ENCODE data around the gene DRC1.

The DRC1 gene

DNA sequence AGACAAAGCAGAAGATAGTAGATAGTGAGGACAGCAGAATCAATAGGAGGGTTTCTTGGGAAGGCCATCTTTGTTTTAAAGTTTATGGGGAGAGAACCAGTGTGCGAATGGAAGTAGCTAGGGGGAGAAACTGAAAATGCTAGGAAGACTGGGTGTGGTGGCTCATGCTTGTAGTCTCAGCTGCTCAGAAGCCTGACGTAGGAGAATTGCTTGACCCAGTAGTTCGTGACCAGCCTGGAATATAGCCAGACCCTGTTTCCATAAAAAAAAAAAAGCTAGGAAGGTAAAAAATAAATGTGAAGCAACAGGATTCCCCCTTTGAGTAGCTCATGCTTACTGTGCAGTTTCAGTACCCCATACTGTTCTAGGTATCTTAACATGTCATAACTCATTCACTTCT lies 19.2 kb upstream of the DRC1 start:
- Histone ChIP-seq H2BK12ac (ENCODE audit: low read length) (no peak overlapping the region), H3K27me3 (ENCODE audit: control insufficient read depth in 3 of 3, insufficient read depth in 3 of 3, low read depth in 1 of 3, low read length in 3 of 3) (no peaks in the 10 kb centered on the region), H3K14ac (ENCODE audit: low read length) (no peak overlapping the region), H2BK120ac (ENCODE audit: low read depth, low read length) (no peak overlapping the region), H2AK5ac (ENCODE audit: low read depth, low read length) (no peak overlapping the region), H3K9ac (ENCODE audit: low read depth, low read length, poor library complexity) (no peak overlapping the region), H3K79me1 (ENCODE audit: low read depth, low read length) (no peaks in the 10 kb centered on the region), H4K91ac (ENCODE audit: low read depth, low read length, poor library complexity) (no peak overlapping the region), H3K4me1 (ENCODE audit: control insufficient read depth in 2 of 2, insufficient read depth in 1 of 2, low read depth in 1 of 2, low read length in 2 of 2) (peaks cover 0 to 2% of the 10 kb centered on the region in 2 donors), H3K4me3 (ENCODE audit: low read length in 2 of 2) (no peak overlapping the region), H3K23ac (ENCODE audit: low read depth, low read length, poor library complexity) (no peak overlapping the region), H3K4ac (ENCODE audit: low read length) (no peak overlapping the region), H4K8ac (ENCODE audit: low read depth, low read length) (no peak overlapping the region), H3K4me2 (ENCODE audit: insufficient read depth, low read length, poor library complexity, severe bottlenecking) (no peak overlapping the region), H2BK5ac (ENCODE audit: low read length) (no peak overlapping the region), H3K9me3 (replicated peaks in 1 of 2; ENCODE audit: control insufficient read depth in 2 of 2, insufficient read depth in 1 of 2, low read depth in 1 of 2, low read length in 2 of 2) (no peaks in the 10 kb centered on the region), H3K27ac (replicated peaks; ENCODE audit: low read length) (no peak overlapping the region), H2BK15ac (ENCODE audit: low read length) (no peak overlapping the region), H3K18ac (ENCODE audit: low read length) (no peak overlapping the region), H2AFZ (ENCODE audit: low read length) (no peak overlapping the region), H3K36me3 (replicated peaks in 1 of 2; ENCODE audit: control insufficient read depth in 2 of 2, insufficient read depth in 2 of 2, low read length in 2 of 2) (peaks cover 5 to 96% of the 10 kb centered on the region in 2 donors)
- WGBS, 2 donors (ENCODE audit: extremely low coverage in 2 of 2, insufficient read length in 2 of 2, insufficient replicate concordance in 1 of 2) = no CpG with 5 or more reads among the region's 3 CpGs
- DNase-seq (ENCODE audit: low spot score) = no peak

DNA sequence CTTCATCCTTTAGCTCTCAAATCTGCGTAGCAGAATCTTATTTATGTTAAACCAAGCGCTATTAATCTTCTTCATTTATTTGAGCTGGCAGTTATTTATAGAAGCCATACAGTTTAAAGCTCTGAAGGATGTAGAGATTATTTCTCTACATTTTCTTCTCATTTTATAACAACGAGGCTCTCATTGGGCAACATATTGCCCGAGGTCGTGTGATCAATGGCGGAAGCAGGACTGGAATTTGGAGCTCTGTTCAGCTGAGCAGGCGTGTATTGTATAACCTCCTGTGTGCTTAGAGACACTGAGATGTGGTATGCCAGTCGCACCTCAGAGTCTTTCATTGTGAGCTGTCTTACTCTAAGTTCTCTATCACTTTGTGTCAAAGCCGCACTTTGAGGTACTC lies 17.5 kb upstream of the DRC1 start:
- H3K9me3 ChIP-seq (replicated peaks in 1 of 2; ENCODE audit: control insufficient read depth in 2 of 2, insufficient read depth in 1 of 2, low read depth in 1 of 2, low read length in 2 of 2) = no peaks in the 10 kb centered on the region
- no peaks in the 10 kb centered on the region for H3K79me1 ChIP-seq (ENCODE audit: low read depth, low read length)
- no peak overlapping the region for H4K91ac ChIP-seq (ENCODE audit: low read depth, low read length, poor library complexity)
- peaks cover 1 to 96% of the 10 kb centered on the region in 2 donors for H3K36me3 ChIP-seq (replicated peaks in 1 of 2; ENCODE audit: control insufficient read depth in 2 of 2, insufficient read depth in 2 of 2, low read length in 2 of 2)
- H4K8ac ChIP-seq (ENCODE audit: low read depth, low read length) = no peak overlapping the region
- no peak overlapping the region for H3K4me2 ChIP-seq (ENCODE audit: insufficient read depth, low read length, poor library complexity, severe bottlenecking)
- H3K23ac ChIP-seq (ENCODE audit: low read depth, low read length, poor library complexity) = no peak overlapping the region
- no peak overlapping the region for H2BK120ac ChIP-seq (ENCODE audit: low read depth, low read length)
- no peaks in the 10 kb centered on the region for H3K27me3 ChIP-seq (ENCODE audit: control insufficient read depth in 3 of 3, insufficient read depth in 3 of 3, low read depth in 1 of 3, low read length in 3 of 3)
- no peak overlapping the region for H2AK5ac ChIP-seq (ENCODE audit: low read depth, low read length)
- no peak for DNase-seq (ENCODE audit: low spot score)
- H3K4me1 ChIP-seq (ENCODE audit: control insufficient read depth in 2 of 2, insufficient read depth in 1 of 2, low read depth in 1 of 2, low read length in 2 of 2) = peaks cover 0 to 2% of the 10 kb centered on the region in 2 donors
- H2BK5ac ChIP-seq (ENCODE audit: low read length) = no peak overlapping the region
- no peak overlapping the region for H3K27ac ChIP-seq (replicated peaks; ENCODE audit: low read length)
- H2AFZ ChIP-seq (ENCODE audit: low read length) = no peak overlapping the region
- H3K4me3 ChIP-seq (ENCODE audit: low read length in 2 of 2) = no peak overlapping the region
- H3K14ac ChIP-seq (ENCODE audit: low read length) = no peak overlapping the region
- no peak overlapping the region for H2BK12ac ChIP-seq (ENCODE audit: low read length)
- no peak overlapping the region for H3K18ac ChIP-seq (ENCODE audit: low read length)
- no CpG with 5 or more reads among the region's 9 CpGs for WGBS, 2 donors (ENCODE audit: extremely low coverage in 2 of 2, insufficient read length in 2 of 2, insufficient replicate concordance in 1 of 2)
- H3K9ac ChIP-seq (ENCODE audit: low read depth, low read length, poor library complexity) = no peak overlapping the region
- H3K4ac ChIP-seq (ENCODE audit: low read length) = no peak overlapping the region
- H2BK15ac ChIP-seq (ENCODE audit: low read length) = no peak overlapping the region

DNA sequence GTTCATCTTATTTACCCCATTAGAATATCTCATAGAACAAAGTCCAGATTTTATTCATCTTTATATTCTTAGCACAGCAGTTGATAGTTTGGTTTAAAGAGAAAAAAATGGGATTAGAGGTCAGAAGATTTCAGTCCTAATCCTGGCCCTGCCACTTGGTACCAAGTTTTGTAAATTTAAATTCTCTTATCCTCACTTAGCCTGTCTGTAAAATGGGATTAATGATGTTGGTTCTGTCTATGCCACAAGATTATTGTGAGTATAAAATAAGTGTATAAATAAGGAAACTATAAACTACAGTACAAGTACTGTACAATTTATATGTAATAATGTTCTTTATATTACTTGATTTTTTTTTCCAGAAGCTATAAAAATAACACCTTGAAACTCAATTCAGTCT lies 17.1 kb upstream of the DRC1 start:
- peaks cover 0 to 2% of the 10 kb centered on the region in 2 donors for H3K4me1 ChIP-seq (ENCODE audit: control insufficient read depth in 2 of 2, insufficient read depth in 1 of 2, low read depth in 1 of 2, low read length in 2 of 2)
- H2AFZ ChIP-seq (ENCODE audit: low read length) = no peak overlapping the region
- H2BK15ac ChIP-seq (ENCODE audit: low read length) = no peak overlapping the region
- H3K4me3 ChIP-seq (ENCODE audit: low read length in 2 of 2) = no peak overlapping the region
- H3K36me3 ChIP-seq (replicated peaks in 1 of 2; ENCODE audit: control insufficient read depth in 2 of 2, insufficient read depth in 2 of 2, low read length in 2 of 2) = peaks cover 1 to 96% of the 10 kb centered on the region in 2 donors
- no peak overlapping the region for H3K4ac ChIP-seq (ENCODE audit: low read length)
- H3K27ac ChIP-seq (replicated peaks; ENCODE audit: low read length) = no peak overlapping the region
- DNase-seq (ENCODE audit: low spot score) = no peak
- no peak overlapping the region for H4K8ac ChIP-seq (ENCODE audit: low read depth, low read length)
- H3K23ac ChIP-seq (ENCODE audit: low read depth, low read length, poor library complexity) = no peak overlapping the region
- H2BK12ac ChIP-seq (ENCODE audit: low read length) = no peak overlapping the region
- H3K79me1 ChIP-seq (ENCODE audit: low read depth, low read length) = no peaks in the 10 kb centered on the region
- no peak overlapping the region for H2BK120ac ChIP-seq (ENCODE audit: low read depth, low read length)
- H3K27me3 ChIP-seq (ENCODE audit: control insufficient read depth in 3 of 3, insufficient read depth in 3 of 3, low read depth in 1 of 3, low read length in 3 of 3) = no peaks in the 10 kb centered on the region
- H3K14ac ChIP-seq (ENCODE audit: low read length) = no peak overlapping the region
- H4K91ac ChIP-seq (ENCODE audit: low read depth, low read length, poor library complexity) = no peak overlapping the region
- H3K9ac ChIP-seq (ENCODE audit: low read depth, low read length, poor library complexity) = no peak overlapping the region
- H3K4me2 ChIP-seq (ENCODE audit: insufficient read depth, low read length, poor library complexity, severe bottlenecking) = no peak overlapping the region
- no peak overlapping the region for H2BK5ac ChIP-seq (ENCODE audit: low read length)
- no peak overlapping the region for H2AK5ac ChIP-seq (ENCODE audit: low read depth, low read length)
- no peaks in the 10 kb centered on the region for H3K9me3 ChIP-seq (replicated peaks in 1 of 2; ENCODE audit: control insufficient read depth in 2 of 2, insufficient read depth in 1 of 2, low read depth in 1 of 2, low read length in 2 of 2)
- H3K18ac ChIP-seq (ENCODE audit: low read length) = no peak overlapping the region

GRCh38 chr2:26387189-26387588 lies 14.5 kb upstream of the DRC1 start:
- Histone ChIP-seq H3K4ac (ENCODE audit: low read length) (no peak overlapping the region), H2AFZ (ENCODE audit: low read length) (no peak overlapping the region), H2BK5ac (ENCODE audit: low read length) (no peak overlapping the region), H2BK12ac (ENCODE audit: low read length) (no peak overlapping the region), H4K91ac (ENCODE audit: low read depth, low read length, poor library complexity) (no peak overlapping the region), H2BK15ac (ENCODE audit: low read length) (no peak overlapping the region), H3K36me3 (replicated peaks in 1 of 2; ENCODE audit: control insufficient read depth in 2 of 2, insufficient read depth in 2 of 2, low read length in 2 of 2) (peaks cover 5 to 97% of the 10 kb centered on the region in 2 donors), H3K27me3 (ENCODE audit: control insufficient read depth in 3 of 3, insufficient read depth in 3 of 3, low read depth in 1 of 3, low read length in 3 of 3) (no peaks in the 10 kb centered on the region), H2AK5ac (ENCODE audit: low read depth, low read length) (no peak overlapping the region), H3K23ac (ENCODE audit: low read depth, low read length, poor library complexity) (no peak overlapping the region), H3K27ac (replicated peaks; ENCODE audit: low read length) (no peak overlapping the region), H4K8ac (ENCODE audit: low read depth, low read length) (no peak overlapping the region), H3K14ac (ENCODE audit: low read length) (no peak overlapping the region), H3K79me1 (ENCODE audit: low read depth, low read length) (no peaks in the 10 kb centered on the region), H2BK120ac (ENCODE audit: low read depth, low read length) (no peak overlapping the region), H3K4me3 (ENCODE audit: low read length in 2 of 2) (no peak overlapping the region), H3K4me2 (ENCODE audit: insufficient read depth, low read length, poor library complexity, severe bottlenecking) (no peak overlapping the region), H3K18ac (ENCODE audit: low read length) (no peak overlapping the region), H3K9me3 (replicated peaks in 1 of 2; ENCODE audit: control insufficient read depth in 2 of 2, insufficient read depth in 1 of 2, low read depth in 1 of 2, low read length in 2 of 2) (no peaks in the 10 kb centered on the region), H3K4me1 (ENCODE audit: control insufficient read depth in 2 of 2, insufficient read depth in 1 of 2, low read depth in 1 of 2, low read length in 2 of 2) (peaks cover 0 to 2% of the 10 kb centered on the region in 2 donors), H3K9ac (ENCODE audit: low read depth, low read length, poor library complexity) (no peak overlapping the region)
- no CpG with 5 or more reads among the region's 4 CpGs for WGBS, 2 donors (ENCODE audit: extremely low coverage in 2 of 2, insufficient read length in 2 of 2, insufficient replicate concordance in 1 of 2)
- no peak for DNase-seq (ENCODE audit: low spot score)

Measured in neuronal stem cell (in vitro differentiated cells).